ENCODE data around the gene COX17.
"Not testable (repeated sequence)": the region's sequence is repeated elsewhere in the genome, so short reads cannot be mapped to it uniquely, and the experiment has no call there.

COX17 gene

GRCh38 chr3:119700269-119700919, 23.2 kb upstream of the COX17 start:
- no peaks in the 10 kb centered on the region for H3K9me3 ChIP-seq (ENCODE audit: control insufficient read depth, low read length)
- peak overlapping the region; percentile 37 for H3K27ac ChIP-seq (ENCODE audit: insufficient read depth, low read length, poor library complexity, severe bottlenecking)
- no peaks in the 10 kb centered on the region for H3K36me3 ChIP-seq (ENCODE audit: control insufficient read depth, insufficient read depth, low read length)
- peak in 2 of 3 donors; percentile 10 to 32 for DNase-seq
- no peaks in the 10 kb centered on the region for H3K27me3 ChIP-seq (replicated peaks; ENCODE audit: control insufficient read depth, insufficient read depth, low read length, poor library complexity, severe bottlenecking)
- H3K4me3 ChIP-seq (ENCODE audit: insufficient read depth, low read depth, low read length, poor library complexity, severe bottlenecking) = no peak overlapping the region
- H3K4me1 ChIP-seq (ENCODE audit: control insufficient read depth, insufficient read depth, low read length, poor library complexity, severe bottlenecking) = peaks cover 4% of the 10 kb centered on the region

- H3K27me3 ChIP-seq (replicated peaks; ENCODE audit: control insufficient read depth, insufficient read depth, low read length, poor library complexity, severe bottlenecking) = no peaks in the 10 kb centered on the region
- no peaks in the 10 kb centered on the region for H3K36me3 ChIP-seq (ENCODE audit: control insufficient read depth, insufficient read depth, low read length)
- peaks cover 1% of the 10 kb centered on the region for H3K4me1 ChIP-seq (ENCODE audit: control insufficient read depth, insufficient read depth, low read length, poor library complexity, severe bottlenecking)
- no peaks in the 10 kb centered on the region for H3K9me3 ChIP-seq (ENCODE audit: control insufficient read depth, low read length)
- H3K27ac ChIP-seq (ENCODE audit: insufficient read depth, low read length, poor library complexity, severe bottlenecking) = no peak overlapping the region
- no peak overlapping the region for H3K4me3 ChIP-seq (ENCODE audit: insufficient read depth, low read depth, low read length, poor library complexity, severe bottlenecking)
- DNase-seq = no peak
Observed at GRCh38 chr3:119697394-119697793, 20.2 kb upstream of the COX17 start.

- Histone ChIP-seq H3K36me3 (ENCODE audit: control insufficient read depth, insufficient read depth, low read length) (no peaks in the 10 kb centered on the region), H3K4me3 (ENCODE audit: insufficient read depth, low read depth, low read length, poor library complexity, severe bottlenecking) (no peak overlapping the region), H3K27me3 (replicated peaks; ENCODE audit: control insufficient read depth, insufficient read depth, low read length, poor library complexity, severe bottlenecking) (no peaks in the 10 kb centered on the region), H3K9me3 (ENCODE audit: control insufficient read depth, low read length) (no peaks in the 10 kb centered on the region), H3K4me1 (ENCODE audit: control insufficient read depth, insufficient read depth, low read length, poor library complexity, severe bottlenecking) (no peaks in the 10 kb centered on the region), H3K27ac (ENCODE audit: insufficient read depth, low read length, poor library complexity, severe bottlenecking) (no peak overlapping the region)
- DNase-seq = no peak
Observed at GRCh38 chr3:119695480-119695879, 18.3 kb upstream of the COX17 start.

GRCh38 chr3:119690043-119690656, 12.9 kb upstream of the COX17 start:
- DNase-seq = no peak
- Histone ChIP-seq H3K27me3 (replicated peaks; ENCODE audit: control insufficient read depth, insufficient read depth, low read length, poor library complexity, severe bottlenecking) (no peaks in the 10 kb centered on the region), H3K27ac (ENCODE audit: insufficient read depth, low read length, poor library complexity, severe bottlenecking) (no peak overlapping the region), H3K36me3 (ENCODE audit: control insufficient read depth, insufficient read depth, low read length) (no peaks in the 10 kb centered on the region), H3K4me1 (ENCODE audit: control insufficient read depth, insufficient read depth, low read length, poor library complexity, severe bottlenecking) (no peaks in the 10 kb centered on the region), H3K9me3 (ENCODE audit: control insufficient read depth, low read length) (no peaks in the 10 kb centered on the region), H3K4me3 (ENCODE audit: insufficient read depth, low read depth, low read length, poor library complexity, severe bottlenecking) (no peak overlapping the region)

- H3K4me3 ChIP-seq (ENCODE audit: insufficient read depth, low read depth, low read length, poor library complexity, severe bottlenecking) = no peak overlapping the region
- H3K4me1 ChIP-seq (ENCODE audit: control insufficient read depth, insufficient read depth, low read length, poor library complexity, severe bottlenecking) = no peaks in the 10 kb centered on the region
- no peaks in the 10 kb centered on the region for H3K36me3 ChIP-seq (ENCODE audit: control insufficient read depth, insufficient read depth, low read length)
- no peaks in the 10 kb centered on the region for H3K27me3 ChIP-seq (replicated peaks; ENCODE audit: control insufficient read depth, insufficient read depth, low read length, poor library complexity, severe bottlenecking)
- DNase-seq = no peak
- no peak overlapping the region for H3K27ac ChIP-seq (ENCODE audit: insufficient read depth, low read length, poor library complexity, severe bottlenecking)
- H3K9me3 ChIP-seq (ENCODE audit: control insufficient read depth, low read length) = no peaks in the 10 kb centered on the region
Observed at GRCh38 chr3:119683421-119683820, 6.2 kb upstream of the COX17 start.

- no peaks in the 10 kb centered on the region for H3K36me3 ChIP-seq (ENCODE audit: control insufficient read depth, insufficient read depth, low read length)
- peaks cover 7% of the 10 kb centered on the region for H3K4me1 ChIP-seq (ENCODE audit: control insufficient read depth, insufficient read depth, low read length, poor library complexity, severe bottlenecking)
- no peaks in the 10 kb centered on the region for H3K9me3 ChIP-seq (ENCODE audit: control insufficient read depth, low read length)
- no peak for DNase-seq
- H3K27ac ChIP-seq (ENCODE audit: insufficient read depth, low read length, poor library complexity, severe bottlenecking) = no peak overlapping the region
- H3K4me3 ChIP-seq (ENCODE audit: insufficient read depth, low read depth, low read length, poor library complexity, severe bottlenecking) = no peak overlapping the region
- H3K27me3 ChIP-seq (replicated peaks; ENCODE audit: control insufficient read depth, insufficient read depth, low read length, poor library complexity, severe bottlenecking) = no peaks in the 10 kb centered on the region
Observed at GRCh38 chr3:119681279-119681678, 4.1 kb upstream of the COX17 start.

- no peak overlapping the region for H3K27ac ChIP-seq (ENCODE audit: insufficient read depth, low read length, poor library complexity, severe bottlenecking)
- no peaks in the 10 kb centered on the region for H3K9me3 ChIP-seq (ENCODE audit: control insufficient read depth, low read length)
- no peaks in the 10 kb centered on the region for H3K27me3 ChIP-seq (replicated peaks; ENCODE audit: control insufficient read depth, insufficient read depth, low read length, poor library complexity, severe bottlenecking)
- H3K4me1 ChIP-seq (ENCODE audit: control insufficient read depth, insufficient read depth, low read length, poor library complexity, severe bottlenecking) = peaks cover 14% of the 10 kb centered on the region
- H3K36me3 ChIP-seq (ENCODE audit: control insufficient read depth, insufficient read depth, low read length) = peaks cover 5% of the 10 kb centered on the region
- H3K4me3 ChIP-seq (ENCODE audit: insufficient read depth, low read depth, low read length, poor library complexity, severe bottlenecking) = no peak overlapping the region
- DNase-seq = no peak
Observed at GRCh38 chr3:119679874-119680273, 2.7 kb upstream of the COX17 start.

- not testable (repeated sequence) for H3K27me3 ChIP-seq (replicated peaks; ENCODE audit: control insufficient read depth, insufficient read depth, low read length, poor library complexity, severe bottlenecking); H3K27ac ChIP-seq (ENCODE audit: insufficient read depth, low read length, poor library complexity, severe bottlenecking); H3K4me3 ChIP-seq (ENCODE audit: insufficient read depth, low read depth, low read length, poor library complexity, severe bottlenecking); DNase-seq; H3K9me3 ChIP-seq (ENCODE audit: control insufficient read depth, low read length)
- peaks cover 14% of the 10 kb centered on the region for H3K4me1 ChIP-seq (ENCODE audit: control insufficient read depth, insufficient read depth, low read length, poor library complexity, severe bottlenecking)
- H3K36me3 ChIP-seq (ENCODE audit: control insufficient read depth, insufficient read depth, low read length) = peaks cover 20% of the 10 kb centered on the region
Observed at GRCh38 chr3:119678209-119678608, 1.0 kb upstream of the COX17 start.

- H3K27ac ChIP-seq (ENCODE audit: insufficient read depth, low read length, poor library complexity, severe bottlenecking) = peak overlapping the region; percentile 85
- H3K4me3 ChIP-seq (ENCODE audit: insufficient read depth, low read depth, low read length, poor library complexity, severe bottlenecking) = peak overlapping the region; percentile 68
- H3K36me3 ChIP-seq (ENCODE audit: control insufficient read depth, insufficient read depth, low read length) = peaks cover 26% of the 10 kb centered on the region
- H3K27me3 ChIP-seq (replicated peaks; ENCODE audit: control insufficient read depth, insufficient read depth, low read length, poor library complexity, severe bottlenecking) = no peaks in the 10 kb centered on the region
- no peak for DNase-seq
- peaks cover 14% of the 10 kb centered on the region for H3K4me1 ChIP-seq (ENCODE audit: control insufficient read depth, insufficient read depth, low read length, poor library complexity, severe bottlenecking)
- H3K9me3 ChIP-seq (ENCODE audit: control insufficient read depth, low read length) = no peaks in the 10 kb centered on the region
Observed at GRCh38 chr3:119677641-119677934, 382 bp upstream of the COX17 start.

GRCh38 chr3:119676020-119676419, 1.2 kb downstream of the COX17 start:
- peaks cover 14% of the 10 kb centered on the region for H3K4me1 ChIP-seq (ENCODE audit: control insufficient read depth, insufficient read depth, low read length, poor library complexity, severe bottlenecking)
- H3K36me3 ChIP-seq (ENCODE audit: control insufficient read depth, insufficient read depth, low read length) = peaks cover 39% of the 10 kb centered on the region
- peak overlapping the region; percentile 68 for H3K4me3 ChIP-seq (ENCODE audit: insufficient read depth, low read depth, low read length, poor library complexity, severe bottlenecking)
- no peak for DNase-seq
- peak overlapping the region; percentile 85 for H3K27ac ChIP-seq (ENCODE audit: insufficient read depth, low read length, poor library complexity, severe bottlenecking)
- no peaks in the 10 kb centered on the region for H3K9me3 ChIP-seq (ENCODE audit: control insufficient read depth, low read length)
- no peaks in the 10 kb centered on the region for H3K27me3 ChIP-seq (replicated peaks; ENCODE audit: control insufficient read depth, insufficient read depth, low read length, poor library complexity, severe bottlenecking)
